RPMI7951 (cell line): ENCODE data around the gene SLC6A18. TPM values are rescaled to one million over a fixed set of nuclear protein-coding genes. Genes with fewer than 3 reads are reported as not detected.

Experiments used
- DNase-seq: peaks from one replicate; pipeline ENCODE4 v3.0.0-alpha.2; 2012; ENCODE audit warnings: low read depth
- total RNA-seq: library from RNA; depleted of rRNA; stranded (reverse); fragments of >200 nt; shearing (Covaris generic); gene quantifications from 2 replicates; pipeline ENCODE4 v1.2.3, GENCODE V29; 2014; rRNA removed

Gene SLC6A18, protein sequence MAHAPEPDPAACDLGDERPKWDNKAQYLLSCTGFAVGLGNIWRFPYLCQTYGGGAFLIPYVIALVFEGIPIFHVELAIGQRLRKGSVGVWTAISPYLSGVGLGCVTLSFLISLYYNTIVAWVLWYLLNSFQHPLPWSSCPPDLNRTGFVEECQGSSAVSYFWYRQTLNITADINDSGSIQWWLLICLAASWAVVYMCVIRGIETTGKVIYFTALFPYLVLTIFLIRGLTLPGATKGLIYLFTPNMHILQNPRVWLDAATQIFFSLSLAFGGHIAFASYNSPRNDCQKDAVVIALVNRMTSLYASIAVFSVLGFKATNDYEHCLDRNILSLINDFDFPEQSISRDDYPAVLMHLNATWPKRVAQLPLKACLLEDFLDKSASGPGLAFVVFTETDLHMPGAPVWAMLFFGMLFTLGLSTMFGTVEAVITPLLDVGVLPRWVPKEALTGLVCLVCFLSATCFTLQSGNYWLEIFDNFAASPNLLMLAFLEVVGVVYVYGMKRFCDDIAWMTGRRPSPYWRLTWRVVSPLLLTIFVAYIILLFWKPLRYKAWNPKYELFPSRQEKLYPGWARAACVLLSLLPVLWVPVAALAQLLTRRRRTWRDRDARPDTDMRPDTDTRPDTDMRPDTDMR
- not detected in 2 replicates for total RNA-seq

GRCh38 chr5:1225081-1225480 is at the start of gene SLC6A18:
TSS of gene SLC6A18 (plus strand) at chr5:1225381. CDS start at chr5:1225478, 97 bp downstream.
- no peak for DNase-seq

DNA sequence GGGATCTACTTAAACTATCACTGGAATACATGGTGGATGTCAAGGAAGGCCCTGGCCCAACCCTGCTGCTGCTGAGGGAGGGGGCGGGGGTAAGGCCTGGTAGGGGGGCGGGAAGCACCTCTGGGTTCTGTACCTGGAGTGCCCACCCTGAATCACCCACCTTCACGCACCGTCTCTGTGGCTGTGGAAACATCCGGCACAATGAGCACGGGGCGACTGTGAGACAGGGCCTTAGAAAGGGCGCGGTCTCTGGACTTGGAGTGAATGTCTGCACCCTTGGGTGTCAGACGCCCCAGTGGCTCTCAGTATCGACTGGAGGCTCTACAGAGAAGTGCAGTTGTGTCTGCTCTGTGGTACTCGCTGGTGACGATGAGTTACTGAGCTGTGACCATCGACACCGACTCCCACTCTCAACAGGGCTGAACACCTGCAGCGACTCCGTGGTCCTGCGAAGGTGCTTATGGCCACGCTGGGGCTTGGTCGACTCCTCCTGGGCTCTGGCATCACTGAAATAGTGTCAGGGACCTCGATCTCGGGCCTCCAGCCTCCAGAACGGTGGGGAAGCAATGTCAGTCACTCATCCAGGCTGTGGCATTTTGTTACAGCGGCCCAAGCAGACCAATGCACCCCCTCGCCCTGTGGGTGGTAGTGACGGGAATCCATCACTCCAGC is 49.2 kb upstream of the SLC6A18 start:
- no peak for DNase-seq

GRCh38 chr5:1176473-1177391 is 48.4 kb upstream of the SLC6A18 start:
- no peak for DNase-seq

- DNase-seq, result no peak
These were observed 47.2 kb upstream of the SLC6A18 start for GRCh38 chr5:1177826-1178528.

DNA sequence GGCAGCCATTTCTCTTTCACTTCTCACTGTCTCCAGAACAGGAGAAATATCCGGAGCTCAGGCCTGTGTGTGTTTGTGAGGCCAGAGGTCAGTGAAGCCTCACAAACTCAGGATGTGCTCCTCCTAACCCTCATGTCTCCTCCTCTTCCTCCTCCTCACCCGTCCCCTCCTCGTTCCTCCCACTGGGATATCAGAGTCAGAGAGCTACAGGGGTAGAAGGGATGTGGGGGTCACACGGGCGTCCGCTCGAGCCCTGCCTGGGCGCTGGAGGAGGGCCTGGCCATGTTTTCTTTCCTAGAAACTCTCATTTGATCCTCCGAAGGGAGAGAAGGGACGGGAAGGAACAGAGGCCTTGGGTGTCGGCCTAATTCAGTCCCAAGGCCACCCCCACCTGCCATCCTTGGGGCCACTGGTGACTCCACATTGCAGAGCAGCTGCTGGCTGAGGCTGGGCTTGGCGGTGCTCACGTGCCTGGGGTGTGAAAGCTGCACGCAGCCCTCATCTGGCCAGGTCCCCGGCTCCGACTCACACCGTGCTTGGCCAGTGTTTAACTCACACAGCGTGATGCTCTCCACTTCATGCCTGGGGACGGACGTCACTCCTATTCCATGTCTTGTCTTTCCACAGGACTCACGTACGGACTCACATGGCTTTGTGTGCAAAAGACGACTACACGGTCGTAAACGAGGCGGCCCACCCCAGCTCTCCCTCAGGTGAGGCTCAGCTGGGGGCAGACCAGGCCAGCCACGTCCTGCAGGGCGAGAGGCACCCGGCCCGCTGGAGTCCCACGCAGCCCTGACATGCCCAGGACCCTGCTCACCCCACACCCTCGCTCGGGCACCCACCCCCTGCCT is 46.4 kb upstream of the SLC6A18 start:
- no peak for DNase-seq

- DNase-seq, result no peak
These were observed 45.8 kb upstream of the SLC6A18 start for GRCh38 chr5:1179383-1179715.

DNA sequence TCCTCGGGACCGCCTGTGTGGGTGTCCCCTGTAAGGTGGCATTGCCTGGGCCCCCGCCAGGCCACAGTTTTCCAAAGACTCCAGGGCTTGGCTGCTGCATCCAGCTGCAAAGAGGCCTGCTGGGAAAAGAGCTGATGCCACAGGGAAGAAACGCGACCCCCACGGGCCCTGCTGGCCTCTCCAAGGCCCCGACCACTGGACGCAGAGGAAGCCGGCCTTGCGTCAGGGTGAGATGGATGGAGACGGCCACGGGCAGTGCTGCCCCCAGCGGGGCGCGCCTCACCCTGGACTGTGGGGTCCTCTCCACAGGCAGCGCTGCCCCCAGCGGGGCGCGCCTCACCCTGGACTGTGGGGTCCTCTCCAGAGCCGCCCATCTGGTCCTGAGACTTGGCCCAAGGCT is 45.1 kb upstream of the SLC6A18 start:
- no peak for DNase-seq

DNA sequence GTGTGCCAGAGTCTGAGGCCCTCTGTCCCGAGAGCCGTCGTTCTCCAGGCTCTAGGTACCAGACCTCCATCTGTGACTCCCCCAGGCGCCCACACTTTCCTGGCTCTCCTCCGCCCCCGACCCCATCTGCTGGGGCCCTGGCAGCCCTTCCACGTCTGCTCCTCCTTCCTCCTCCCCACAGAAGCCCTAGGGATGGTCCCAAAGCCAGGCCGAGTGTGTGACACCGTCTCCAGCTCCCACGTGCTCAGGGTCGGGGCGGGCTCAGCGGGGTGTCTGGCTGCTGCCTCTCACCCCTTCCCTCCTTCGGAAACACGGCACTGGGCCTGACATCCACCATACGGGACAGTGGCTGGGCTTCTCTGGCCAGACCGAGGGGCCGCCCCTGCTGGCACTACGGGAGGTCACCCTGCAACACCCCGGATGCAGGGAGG is 44.3 kb upstream of the SLC6A18 start:
- no peak for DNase-seq

GRCh38 chr5:1181451-1182359 is 43.5 kb upstream of the SLC6A18 start:
- DNase-seq, result no peak

DNA sequence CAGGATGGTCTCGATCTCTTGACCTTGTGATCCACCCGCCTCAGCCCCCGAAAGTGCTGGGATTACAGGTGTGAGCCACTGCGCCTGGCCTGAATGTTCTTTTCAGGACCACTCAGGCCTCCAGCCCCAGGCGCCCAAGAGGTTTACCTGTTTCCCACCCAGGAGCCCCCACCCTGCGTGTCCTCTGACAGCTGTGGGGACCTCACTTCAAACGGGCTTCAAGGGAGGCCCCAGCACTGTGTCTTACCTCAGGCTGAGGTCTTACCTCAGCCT is 42.9 kb upstream of the SLC6A18 start:
- DNase-seq, result no peak

DNA sequence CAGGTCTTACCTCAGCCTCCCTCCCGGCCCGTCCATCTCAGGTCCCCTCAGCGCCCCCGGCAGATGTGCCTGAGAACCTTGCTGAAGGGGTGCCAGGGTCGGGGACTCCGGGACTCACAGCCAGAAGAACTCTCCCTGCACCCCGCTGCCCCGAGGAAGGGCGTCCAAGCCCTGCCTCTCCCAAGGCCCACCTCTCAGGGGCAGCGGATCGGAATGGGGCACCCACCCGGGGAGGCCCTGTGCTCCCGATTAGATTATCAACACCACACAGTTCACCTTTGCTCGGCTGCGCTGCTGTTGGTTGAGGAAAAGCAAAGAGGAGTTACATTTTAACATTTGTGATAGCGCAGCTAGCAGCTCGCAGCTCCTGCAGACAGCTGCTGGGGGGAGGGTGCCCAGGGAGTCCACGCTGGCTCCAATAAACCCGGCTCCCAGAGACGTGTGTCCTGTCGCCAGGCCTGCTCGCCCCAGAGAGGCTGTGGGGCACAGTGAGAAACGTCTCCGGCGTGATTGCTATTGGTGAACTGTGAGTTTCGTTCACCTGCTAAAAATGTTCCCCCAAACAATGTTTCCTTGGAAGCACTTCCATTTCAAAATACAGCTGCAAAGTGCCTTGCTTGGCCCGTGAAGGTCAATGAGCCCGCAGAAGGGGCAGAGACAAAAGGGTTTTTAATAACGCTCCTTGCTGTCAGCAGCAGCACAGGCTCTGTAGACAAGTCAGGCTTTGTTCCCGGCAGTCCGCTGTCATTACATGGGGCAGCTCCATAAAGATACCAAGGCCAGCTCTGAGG is 42.4 kb upstream of the SLC6A18 start:
- DNase-seq, result peak; percentile 8

DNA sequence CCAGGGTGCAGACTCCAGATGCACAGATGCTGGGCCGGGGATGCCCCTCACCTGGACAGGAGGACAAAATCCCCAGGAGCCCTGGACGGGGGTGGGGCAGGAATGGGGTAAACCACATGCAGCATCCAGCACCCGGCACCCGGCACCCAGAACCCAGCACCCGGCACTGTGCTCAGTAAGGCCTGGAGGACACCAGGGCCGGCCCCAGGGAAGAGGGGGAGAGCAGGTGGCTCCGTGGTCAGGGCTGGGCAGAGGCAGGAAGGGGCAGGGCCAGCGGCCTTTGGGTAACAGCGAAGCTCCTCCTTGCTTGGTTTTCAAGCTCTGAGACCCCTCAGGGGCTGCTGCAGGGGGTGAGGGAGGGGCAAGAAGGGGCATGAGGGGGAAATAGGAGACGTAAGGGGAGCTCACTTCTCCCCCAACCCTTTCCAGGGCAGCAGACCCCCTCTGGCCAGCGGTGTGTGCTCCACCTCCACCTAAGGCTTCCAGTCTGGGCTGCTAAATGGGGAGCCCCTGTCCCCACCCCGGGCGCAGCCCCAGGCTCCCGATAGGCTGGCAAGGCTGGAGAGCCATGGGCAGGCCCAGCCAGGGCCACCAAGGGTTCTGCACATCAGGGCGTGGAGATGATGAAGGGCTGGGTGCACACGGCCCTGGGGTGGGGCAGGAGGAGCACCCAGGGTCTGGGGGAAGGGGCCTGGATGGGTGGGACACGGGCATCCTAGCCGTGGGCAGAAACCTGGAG is 41.6 kb upstream of the SLC6A18 start:
- no peak for DNase-seq

DNA sequence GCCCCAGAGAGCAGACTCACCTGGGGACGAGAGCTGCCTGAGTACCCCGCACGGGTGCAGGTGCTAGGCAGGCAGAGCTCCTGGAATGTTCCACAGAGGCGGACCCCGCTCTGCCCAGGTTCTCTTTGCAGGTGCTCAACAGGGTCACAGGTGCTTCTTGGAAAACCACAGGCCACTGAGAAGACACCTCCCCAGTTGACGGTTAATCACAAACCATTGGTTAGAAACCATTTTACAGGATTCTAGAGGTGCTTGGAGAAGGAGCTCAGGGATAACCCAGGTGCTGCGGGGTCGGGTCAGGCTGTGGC is 41.1 kb upstream of the SLC6A18 start:
- no peak for DNase-seq

GRCh38 chr5:1184481-1184880 is 40.7 kb upstream of the SLC6A18 start:
- no peak for DNase-seq

DNA sequence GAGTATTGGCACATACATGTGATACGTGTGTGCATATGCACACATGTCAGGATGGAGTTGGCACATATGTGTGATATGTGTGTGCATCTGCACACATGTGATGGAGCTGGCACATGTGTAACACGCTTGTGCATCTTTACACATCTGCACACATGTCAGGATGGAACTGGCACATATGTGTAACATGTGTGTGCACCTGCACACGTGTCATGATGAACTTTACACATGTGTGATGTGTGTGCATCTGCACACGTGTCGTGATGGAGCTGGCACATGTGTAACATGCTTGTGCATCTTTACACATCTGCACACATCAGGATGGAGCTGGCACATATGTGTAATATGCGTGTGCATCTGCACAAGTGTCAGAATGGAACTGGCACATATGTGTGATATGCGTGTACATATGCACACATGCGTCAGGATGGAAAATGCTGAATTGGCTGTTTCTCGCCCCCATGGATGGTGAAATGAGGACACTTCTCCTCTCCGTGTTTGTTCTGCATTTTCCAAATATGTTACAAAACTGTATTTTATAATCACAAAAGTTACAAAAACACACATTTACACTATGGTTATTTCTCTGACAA is 40.0 kb upstream of the SLC6A18 start:
- no peak for DNase-seq

DNA sequence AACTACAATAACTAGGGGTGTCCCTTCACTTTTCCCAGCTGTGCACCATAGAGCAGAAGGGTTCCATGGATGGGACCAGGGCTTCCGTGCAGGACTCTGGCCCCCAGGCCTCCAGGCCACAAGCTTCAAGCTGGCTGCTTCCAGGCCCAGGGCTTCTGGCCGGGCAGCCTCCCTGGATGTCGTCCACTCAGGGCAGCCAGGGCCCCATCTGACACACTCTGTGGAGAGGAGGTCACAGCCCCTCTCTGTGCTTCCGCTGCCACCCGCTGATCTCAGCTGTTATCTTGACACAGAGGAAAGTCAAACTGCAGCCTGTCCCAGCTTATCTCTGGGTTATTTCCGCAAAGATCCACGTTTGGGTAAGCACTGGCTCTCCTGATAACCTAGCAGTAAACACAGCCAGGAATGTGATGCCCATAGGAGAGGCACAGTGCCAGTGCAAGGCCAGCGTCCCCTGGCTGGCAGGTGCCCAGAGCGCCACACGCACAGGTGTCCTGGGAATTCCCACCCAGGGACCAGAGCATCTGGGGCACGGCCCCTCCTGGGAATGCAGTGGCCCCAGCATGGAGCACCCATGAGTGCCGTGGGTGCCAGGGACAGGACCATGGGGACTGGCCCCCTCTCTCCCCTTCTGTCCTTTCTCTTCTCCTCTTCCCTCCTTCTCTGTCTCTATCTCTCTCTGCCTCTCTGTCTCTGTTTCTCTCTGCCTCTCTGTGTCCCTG is 39.4 kb upstream of the SLC6A18 start:
- no peak for DNase-seq
